Esophagus squamous epithelium (tissue), 5 donors: ENCODE data around the gene CES2. TPM values are rescaled to one million over a fixed set of nuclear protein-coding genes. Genes with fewer than 3 reads are reported as not detected.

Source experiments
- DNase-seq: peaks from one replicate; lab custom pipeline; 2025; lab: John Stamatoyannopoulos, UW
- H3K27ac ChIP-seq, 4 donors: fragments of 200-600 bp; sonication (generic); one replicate each; pipeline ENCODE4 v1.5.1; 2016 to 2019; ENCODE audit warnings: mild to moderate bottlenecking in 1 of 4
- H3K27me3 ChIP-seq, 4 donors: fragments of 200-600 bp; sonication (generic); 1 replicate in 3 of 4; 2 replicates in 1 of 4; pipeline versions ENCODE4 v1.5.1 to v1.6.0; 2017 to 2021; ENCODE audit warnings: antibody characterized with exemption in 1 of 4
- H3K36me3 ChIP-seq, 3 donors: fragments of 200-600 bp; sonication (generic); one replicate each; pipeline ENCODE4 v1.5.1; 2016 to 2019
- H3K4me1 ChIP-seq, 3 donors: fragments of 200-600 bp; sonication (generic); one replicate each; pipeline ENCODE4 v1.5.1; 2017 to 2019
- H3K4me3 ChIP-seq, 4 donors: fragments of 200-600 bp; sonication (generic); 1 replicate in 3 of 4; 2 replicates in 1 of 4; pipeline ENCODE4 v1.5.1; 2016 to 2019; ENCODE audit warnings: mild to moderate bottlenecking in 2 of 4, moderate library complexity in 1 of 4
- H3K9me3 ChIP-seq, 3 donors: fragments of 200-600 bp; sonication (generic); one replicate each; pipeline ENCODE4 v1.5.1; 2016 to 2019
- CTCF ChIP-seq, 6 experiments: fragments of 450-650 bp in 4 of 6; fragments of 200-600 bp in 2 of 6; sonication (generic) in 2 of 6; IDR thresholded peaks; one replicate each; pipeline ENCODE4 v1.5.1; 2016 to 2019; ENCODE audit warnings: antibody characterized with exemption in 6 of 6, mild to moderate bottlenecking in 4 of 6, moderate library complexity in 4 of 6
- POLR2A ChIP-seq, 4 donors: fragments of 450-650 bp; IDR thresholded peaks; one replicate each; pipeline ENCODE4 v1.6.1; 2017; ENCODE audit warnings: antibody characterized with exemption in 4 of 4, mild to moderate bottlenecking in 4 of 4, moderate library complexity in 3 of 4
- WGBS, 2 donors: methylation state at CpG; one replicate each; pipeline ENCODE4 v1.1.5; 2018; 5-methylcytosine and 5-hydroxymethylcytosine counted together
- intact Hi-C: fragments of 100-400 bp; cut with DNase I; formaldehyde crosslinking; loops from one replicate; pipeline ENCODE4 v1.15.0; 2022
- total RNA-seq, 4 donors: library from RNA; depleted of rRNA; stranded (reverse); fragments of >200 nt; gene quantifications; one replicate each; pipeline ENCODE4 v1.1.0, GENCODE V29; 2016
- donor health status: DM: yes; HTN: yes; CAD: no.

The CES2 gene
- total RNA-seq, 4 donors from 2014 or later = 120 to 250 (median 170) TPM

- WGBS, 2 donors = 72 to 85% methylated on average over 2 of the region's 2 CpGs
- H3K4me1 ChIP-seq = peaks cover 56 to 90% (median 74%) of the 10 kb centered on the region in 3 donors
- no peaks in the 10 kb centered on the region for H3K9me3 ChIP-seq
- TF ChIP-seq CTCF (IDR thresholded peaks at IDR 0.05) (no peak), POLR2A (IDR thresholded peaks at IDR 0.05) (no peak)
- intact Hi-C loops = loop anchor here (5.0 kb wide), 1 partner anchor 33 kb away; the partner anchor contains the start of gene CIAO2B
- no peaks in the 10 kb centered on the region for H3K36me3 ChIP-seq
- peak overlapping the region; percentile 80 to 93 (median 90) for H3K27ac ChIP-seq
- H3K27me3 ChIP-seq = no peaks in the 10 kb centered on the region
- H3K4me3 ChIP-seq = no peak overlapping the region
- no peak for DNase-seq
These were observed 36.4 kb upstream of the CES2 start for GRCh38 chr16:66898933-66899309.

- H3K4me1 ChIP-seq = peaks cover 56 to 95% (median 78%) of the 10 kb centered on the region in 3 donors
- 76 to 84% methylated on average over 3 to 6 of the region's 6 CpGs for WGBS, 2 donors
- DNase-seq = no peak
- no peak overlapping the region for H3K4me3 ChIP-seq
- no peaks in the 10 kb centered on the region for H3K27me3 ChIP-seq
- H3K9me3 ChIP-seq = no peaks in the 10 kb centered on the region
- H3K36me3 ChIP-seq = no peaks in the 10 kb centered on the region
- TF ChIP-seq CTCF (IDR thresholded peaks at IDR 0.05) (no peak), POLR2A (IDR thresholded peaks at IDR 0.05) (no peak)
- H3K27ac ChIP-seq = peak overlapping the region; percentile 80 to 93 (median 90)
- intact Hi-C loops = loop anchor here (5.0 kb wide), 1 partner anchor 33 kb away; the partner anchor contains the start of gene CIAO2B
These were observed 35.9 kb upstream of the CES2 start for GRCh38 chr16:66899310-66899944.

GRCh38 chr16:66899945-66900710 is 35.2 kb upstream of the CES2 start:
- H3K9me3 ChIP-seq = no peaks in the 10 kb centered on the region
- no peak for DNase-seq
- WGBS, 2 donors = 10 to 23% methylated on average over 4 to 7 of the region's 9 CpGs
- H3K4me3 ChIP-seq = peak overlapping the region in 1 of 4 donors; percentile 5
- TF ChIP-seq CTCF (IDR thresholded peaks at IDR 0.05) = no peak
- no peak for TF ChIP-seq POLR2A (IDR thresholded peaks at IDR 0.05)
- no peaks in the 10 kb centered on the region for H3K36me3 ChIP-seq
- peak overlapping the region; percentile 80 to 93 (median 90) for H3K27ac ChIP-seq
- peaks cover 61 to 100% (median 85%) of the 10 kb centered on the region in 3 donors for H3K4me1 ChIP-seq
- intact Hi-C loops = loop anchor here (5.0 kb wide), 1 partner anchor 32 kb away; the partner anchor contains the start of gene CIAO2B
- no peaks in the 10 kb centered on the region for H3K27me3 ChIP-seq

GRCh38 chr16:66900721-66901441 is 34.4 kb upstream of the CES2 start:
- no peak for DNase-seq
- Histone ChIP-seq H3K4me3 (no peak overlapping the region), H3K27me3 (no peaks in the 10 kb centered on the region), H3K36me3 (no peaks in the 10 kb centered on the region), H3K9me3 (no peaks in the 10 kb centered on the region), H3K27ac (peak overlapping the region; percentile 80 to 93 (median 90)), H3K4me1 (peaks cover 57 to 100% (median 86%) of the 10 kb centered on the region in 3 donors)
- TF ChIP-seq POLR2A (IDR thresholded peaks at IDR 0.05) = no peak
- TF ChIP-seq CTCF (IDR thresholded peaks at IDR 0.05) = no peak
- intact Hi-C loops = no loop called here
- WGBS, 2 donors = 34 to 38% methylated on average over 3 to 5 of the region's 7 CpGs
